ENCODE data around the gene WNT5A.

DNA sequence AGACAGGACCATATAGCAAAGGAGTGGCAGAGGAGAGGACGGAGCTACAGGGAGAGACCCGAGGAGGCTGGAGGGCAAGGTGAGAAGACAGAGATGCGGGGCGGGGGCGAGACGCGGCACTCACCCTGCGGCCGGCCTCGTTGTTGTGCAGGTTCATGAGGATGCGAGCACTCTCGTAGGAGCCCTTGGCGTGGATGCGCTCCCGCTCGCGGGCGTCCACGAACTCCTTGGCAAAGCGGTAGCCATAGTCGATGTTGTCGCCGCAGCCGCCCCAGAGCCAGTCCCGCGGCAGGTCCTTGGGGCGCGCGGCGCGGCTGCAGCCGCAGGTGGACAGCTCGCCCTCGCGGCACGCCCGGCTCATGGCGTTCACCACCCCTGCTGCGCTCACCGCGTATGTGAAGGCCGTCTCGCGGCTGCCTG lies 12.9 kb downstream of the WNT5A start:
- TF ChIP-seq POLR2AphosphoS5 (IDR thresholded peaks at IDR 0.05; ENCODE audit: low read depth, low read length) (no peak), POLR2A (IDR thresholded peaks at IDR 0.05; ENCODE audit: low read depth, low read length) (no peak), TAF1 (IDR thresholded peaks at IDR 0.05; ENCODE audit: low read depth, low read length) (no peak), PAX5 (IDR thresholded peaks at IDR 0.05; ENCODE audit: insufficient read depth, low read length, severe bottlenecking) (no peak), SPI1 (IDR thresholded peaks at IDR 0.05; ENCODE audit: low read depth, low read length) (no peak), POU2F2 (IDR thresholded peaks at IDR 0.05; ENCODE audit: low read depth, low read length) (no peak)
